HEK293 (cell line): ENCODE measurements around the gene USP7.

Source experiments
- GLI2 ChIP-seq: fragments of 450-650 bp; formaldehyde crosslinking; IDR thresholded peaks from 2 replicates; pipeline ENCODE4; 2017; ENCODE audit warnings: missing biosample characterization, missing genetic modification characterization, low read depth, borderline replicate concordance
- OVOL3 ChIP-seq: fragments of 450-650 bp; formaldehyde crosslinking; IDR thresholded peaks from 2 replicates; pipeline ENCODE4 v1.5.1; 2016; ENCODE audit warnings: missing biosample characterization, missing genetic modification characterization
- REST ChIP-seq: fragments of 450-650 bp; formaldehyde crosslinking; IDR thresholded peaks from 2 replicates; pipeline ENCODE4 v1.5.1; 2016; ENCODE audit warnings: missing biosample characterization, missing genetic modification characterization
- YY1 ChIP-seq: fragments of 450-650 bp; formaldehyde crosslinking; IDR thresholded peaks from 2 replicates; pipeline ENCODE4 v1.5.1; 2018; ENCODE audit warnings: missing biosample characterization, missing genetic modification characterization
- ZBTB48 ChIP-seq: fragments of 450-650 bp; formaldehyde crosslinking; IDR thresholded peaks from 2 replicates; pipeline ENCODE4 v1.5.1; 2016; ENCODE audit warnings: missing biosample characterization, missing genetic modification characterization
- ZNF223 ChIP-seq: fragments of 450-650 bp; formaldehyde crosslinking; IDR thresholded peaks from 2 replicates; pipeline ENCODE4 v1.5.1; 2016; ENCODE audit warnings: missing biosample characterization, missing genetic modification characterization
- ZNF274 ChIP-seq, 2 experiments: fragments of 200-500 bp in 1 of 2; fragments of 450-650 bp in 1 of 2; sonication (Bioruptor generic) in 1 of 2; formaldehyde crosslinking in 1 of 2; IDR thresholded peaks; 2 replicates each; pipeline versions ENCODE4 v1.5.1 to v1.6.1; 2014 to 2016; ENCODE audit warnings: borderline replicate concordance in 1 of 2, inconsistent platforms in 1 of 2, low read length in 1 of 2, missing biosample characterization in 1 of 2, missing genetic modification characterization in 1 of 2
- ZNF518A ChIP-seq: fragments of 450-650 bp; formaldehyde crosslinking; conservative IDR thresholded peaks from 2 replicates; pipeline ENCODE4 v1.5.1; 2016; ENCODE audit warnings: low read depth, missing biosample characterization, missing genetic modification characterization
- ZSCAN30 ChIP-seq: fragments of 450-650 bp; IDR thresholded peaks from 2 replicates; pipeline ENCODE4 v1.5.1; 2018; ENCODE audit warnings: missing biosample characterization, mild to moderate bottlenecking, missing genetic modification characterization, moderate library complexity
- TF ChIP-seq, protein P1 (sequence below): fragments of 450-650 bp; formaldehyde crosslinking; IDR thresholded peaks from 2 replicates; pipeline ENCODE4 v1.5.1; 2016; ENCODE audit warnings: missing biosample characterization, missing genetic modification characterization
- TF ChIP-seq, protein P2 (sequence below): fragments of 450-650 bp; IDR thresholded peaks from 2 replicates; pipeline ENCODE4 v1.5.1; 2018; ENCODE audit warnings: missing biosample characterization, missing genetic modification characterization

- TF ChIP-seq GLI2: no peak
- TF ChIP-seq, protein P1, sequence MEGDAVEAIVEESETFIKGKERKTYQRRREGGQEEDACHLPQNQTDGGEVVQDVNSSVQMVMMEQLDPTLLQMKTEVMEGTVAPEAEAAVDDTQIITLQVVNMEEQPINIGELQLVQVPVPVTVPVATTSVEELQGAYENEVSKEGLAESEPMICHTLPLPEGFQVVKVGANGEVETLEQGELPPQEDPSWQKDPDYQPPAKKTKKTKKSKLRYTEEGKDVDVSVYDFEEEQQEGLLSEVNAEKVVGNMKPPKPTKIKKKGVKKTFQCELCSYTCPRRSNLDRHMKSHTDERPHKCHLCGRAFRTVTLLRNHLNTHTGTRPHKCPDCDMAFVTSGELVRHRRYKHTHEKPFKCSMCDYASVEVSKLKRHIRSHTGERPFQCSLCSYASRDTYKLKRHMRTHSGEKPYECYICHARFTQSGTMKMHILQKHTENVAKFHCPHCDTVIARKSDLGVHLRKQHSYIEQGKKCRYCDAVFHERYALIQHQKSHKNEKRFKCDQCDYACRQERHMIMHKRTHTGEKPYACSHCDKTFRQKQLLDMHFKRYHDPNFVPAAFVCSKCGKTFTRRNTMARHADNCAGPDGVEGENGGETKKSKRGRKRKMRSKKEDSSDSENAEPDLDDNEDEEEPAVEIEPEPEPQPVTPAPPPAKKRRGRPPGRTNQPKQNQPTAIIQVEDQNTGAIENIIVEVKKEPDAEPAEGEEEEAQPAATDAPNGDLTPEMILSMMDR (tag by site-specific recombination): no peak
- TF ChIP-seq ZNF223 (tag by site-specific recombination): no peak
- no peak for TF ChIP-seq ZBTB48
- no peak for TF ChIP-seq ZNF518A (tag by site-specific recombination)
- TF ChIP-seq, protein P2, sequence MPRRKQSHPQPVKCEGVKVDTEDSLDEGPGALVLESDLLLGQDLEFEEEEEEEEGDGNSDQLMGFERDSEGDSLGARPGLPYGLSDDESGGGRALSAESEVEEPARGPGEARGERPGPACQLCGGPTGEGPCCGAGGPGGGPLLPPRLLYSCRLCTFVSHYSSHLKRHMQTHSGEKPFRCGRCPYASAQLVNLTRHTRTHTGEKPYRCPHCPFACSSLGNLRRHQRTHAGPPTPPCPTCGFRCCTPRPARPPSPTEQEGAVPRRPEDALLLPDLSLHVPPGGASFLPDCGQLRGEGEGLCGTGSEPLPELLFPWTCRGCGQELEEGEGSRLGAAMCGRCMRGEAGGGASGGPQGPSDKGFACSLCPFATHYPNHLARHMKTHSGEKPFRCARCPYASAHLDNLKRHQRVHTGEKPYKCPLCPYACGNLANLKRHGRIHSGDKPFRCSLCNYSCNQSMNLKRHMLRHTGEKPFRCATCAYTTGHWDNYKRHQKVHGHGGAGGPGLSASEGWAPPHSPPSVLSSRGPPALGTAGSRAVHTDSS (tag by site-specific recombination): no peak
- no peak for TF ChIP-seq YY1 (tag by site-specific recombination)
- TF ChIP-seq REST (tag by site-specific recombination): no peak
- TF ChIP-seq ZSCAN30: no peak
- TF ChIP-seq OVOL3 (tag by site-specific recombination): no peak
- no peak for TF ChIP-seq ZNF274 (IDR thresholded peaks at IDR 0.05; ENCODE audit: low read length)
- TF ChIP-seq ZNF274 (tag by site-specific recombination; IDR thresholded peaks at IDR 0.05; ENCODE audit: borderline replicate concordance): no peak
Observed at GRCh38 chr16:8935989-8936388, 27.7 kb downstream of the USP7 start.
